ENCODE measurements around the gene UFSP1. TPM values are rescaled to one million over a fixed set of nuclear protein-coding genes. Genes with fewer than 3 reads are reported as not detected.

The UFSP1 gene
- total and polyA plus RNA-seq, 10 of the 15 experiments (the other 5 are each of a cell fraction or from before 2014, with no cell fraction given) = 0.14 to 10.6 (median 2.8) TPM

- TF ChIP-seq YBX1 (IDR thresholded peaks at IDR 0.05) (no peak), ATF3 (IDR thresholded peaks at IDR 0.05; ENCODE audit: borderline replicate concordance, extremely low read depth, low read depth, low read length) (no peak), ZNF622 (IDR thresholded peaks at IDR 0.05) (no peak), NBN (IDR thresholded peaks at IDR 0.05) (0 out of 2 replicates have a peak, but pooled peaks have one; percentile 3), CEBPZ (IDR thresholded peaks at IDR 0.05; ENCODE audit: low read depth, low read length) (no peak), ZBTB33 (IDR thresholded peaks at IDR 0.05) (no peak), NFXL1 (IDR thresholded peaks at IDR 0.05; ENCODE audit: borderline replicate concordance) (peak; percentile 78; the same call in 1 of the 2 replicates)
Observed at GRCh38 chr7:100890653-100891567, 1.4 kb upstream of the UFSP1 start (continued).
